Measurements from ENCODE around the gene SCO2. TPM values are rescaled to one million over a fixed set of nuclear protein-coding genes. Genes with fewer than 3 reads are reported as not detected.
A peak's percentile ranks its signal among the peaks of the same experiment; 100 is the strongest.

The SCO2 gene
- total and polyA plus RNA-seq, 9 of the 15 experiments (the other 6 are each of a cell fraction or from before 2014, with no cell fraction given): 0.34 to 4.0 (median 1.1) TPM; not detected in 3

DNA sequence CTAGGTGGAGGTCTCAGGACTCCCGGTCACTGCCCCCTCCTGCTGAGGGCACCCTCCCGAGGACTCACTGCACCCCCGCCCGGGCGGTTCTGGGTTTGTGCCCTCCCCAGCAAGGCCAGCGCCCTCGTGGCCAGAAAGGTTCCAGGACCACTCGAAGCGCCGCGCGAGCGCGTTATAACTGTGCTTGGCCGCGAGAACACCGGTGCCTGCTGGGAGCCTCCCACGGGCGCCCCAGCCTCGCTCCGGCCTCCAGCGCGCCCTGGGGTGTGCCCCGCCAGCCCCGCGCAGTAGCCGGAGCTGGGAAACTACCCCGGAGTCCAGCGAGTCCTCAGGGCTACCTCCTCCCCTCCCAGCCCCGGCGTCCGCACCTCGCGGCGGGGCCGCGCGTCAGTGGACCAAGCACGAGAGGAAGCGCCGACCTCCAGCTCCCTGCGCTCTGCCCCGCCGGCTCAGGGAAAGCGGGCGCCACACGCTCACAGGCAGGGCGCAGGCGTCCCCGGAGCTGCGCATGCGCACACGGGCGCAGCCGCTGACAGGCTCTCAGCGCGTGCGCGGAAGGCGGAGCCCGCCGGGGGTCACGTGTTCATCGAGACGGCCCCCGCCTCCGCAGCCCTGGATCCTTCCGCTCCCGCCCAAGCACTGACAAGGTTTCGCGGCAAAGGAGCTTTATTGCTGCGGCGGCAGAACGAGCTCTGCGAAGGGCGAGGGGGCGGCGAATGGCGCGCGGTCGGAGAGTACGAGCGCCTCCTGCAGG, at the start of gene SCO2 (continued):
- TF ChIP-seq ARHGAP35 (IDR thresholded peaks at IDR 0.05; ENCODE audit: partially characterized antibody) (no peak), PRMT5 (CRISPR knock-in tag; IDR thresholded peaks at IDR 0.05) (0 out of 2 replicates have a peak, but pooled peaks have one; percentile 34), SAFB (IDR thresholded peaks at IDR 0.05; ENCODE audit: borderline replicate concordance, low read depth, low read length) (peak; percentile 64), CBFB (CRISPR knock-in tag; IDR thresholded peaks at IDR 0.05) (no peak), NELFE (IDR thresholded peaks at IDR 0.05; ENCODE audit: insufficient read depth, insufficient read length) (no peak), C11orf30 (IDR thresholded peaks at IDR 0.05; ENCODE audit: low read depth) (peak; percentile 55; the same call in 1 of the 2 replicates), U2AF1 (optimal IDR thresholded peaks at IDR 0.05; ENCODE audit: low read depth, low read length) (no peak)
- TF ChIP-seq, protein P1, sequence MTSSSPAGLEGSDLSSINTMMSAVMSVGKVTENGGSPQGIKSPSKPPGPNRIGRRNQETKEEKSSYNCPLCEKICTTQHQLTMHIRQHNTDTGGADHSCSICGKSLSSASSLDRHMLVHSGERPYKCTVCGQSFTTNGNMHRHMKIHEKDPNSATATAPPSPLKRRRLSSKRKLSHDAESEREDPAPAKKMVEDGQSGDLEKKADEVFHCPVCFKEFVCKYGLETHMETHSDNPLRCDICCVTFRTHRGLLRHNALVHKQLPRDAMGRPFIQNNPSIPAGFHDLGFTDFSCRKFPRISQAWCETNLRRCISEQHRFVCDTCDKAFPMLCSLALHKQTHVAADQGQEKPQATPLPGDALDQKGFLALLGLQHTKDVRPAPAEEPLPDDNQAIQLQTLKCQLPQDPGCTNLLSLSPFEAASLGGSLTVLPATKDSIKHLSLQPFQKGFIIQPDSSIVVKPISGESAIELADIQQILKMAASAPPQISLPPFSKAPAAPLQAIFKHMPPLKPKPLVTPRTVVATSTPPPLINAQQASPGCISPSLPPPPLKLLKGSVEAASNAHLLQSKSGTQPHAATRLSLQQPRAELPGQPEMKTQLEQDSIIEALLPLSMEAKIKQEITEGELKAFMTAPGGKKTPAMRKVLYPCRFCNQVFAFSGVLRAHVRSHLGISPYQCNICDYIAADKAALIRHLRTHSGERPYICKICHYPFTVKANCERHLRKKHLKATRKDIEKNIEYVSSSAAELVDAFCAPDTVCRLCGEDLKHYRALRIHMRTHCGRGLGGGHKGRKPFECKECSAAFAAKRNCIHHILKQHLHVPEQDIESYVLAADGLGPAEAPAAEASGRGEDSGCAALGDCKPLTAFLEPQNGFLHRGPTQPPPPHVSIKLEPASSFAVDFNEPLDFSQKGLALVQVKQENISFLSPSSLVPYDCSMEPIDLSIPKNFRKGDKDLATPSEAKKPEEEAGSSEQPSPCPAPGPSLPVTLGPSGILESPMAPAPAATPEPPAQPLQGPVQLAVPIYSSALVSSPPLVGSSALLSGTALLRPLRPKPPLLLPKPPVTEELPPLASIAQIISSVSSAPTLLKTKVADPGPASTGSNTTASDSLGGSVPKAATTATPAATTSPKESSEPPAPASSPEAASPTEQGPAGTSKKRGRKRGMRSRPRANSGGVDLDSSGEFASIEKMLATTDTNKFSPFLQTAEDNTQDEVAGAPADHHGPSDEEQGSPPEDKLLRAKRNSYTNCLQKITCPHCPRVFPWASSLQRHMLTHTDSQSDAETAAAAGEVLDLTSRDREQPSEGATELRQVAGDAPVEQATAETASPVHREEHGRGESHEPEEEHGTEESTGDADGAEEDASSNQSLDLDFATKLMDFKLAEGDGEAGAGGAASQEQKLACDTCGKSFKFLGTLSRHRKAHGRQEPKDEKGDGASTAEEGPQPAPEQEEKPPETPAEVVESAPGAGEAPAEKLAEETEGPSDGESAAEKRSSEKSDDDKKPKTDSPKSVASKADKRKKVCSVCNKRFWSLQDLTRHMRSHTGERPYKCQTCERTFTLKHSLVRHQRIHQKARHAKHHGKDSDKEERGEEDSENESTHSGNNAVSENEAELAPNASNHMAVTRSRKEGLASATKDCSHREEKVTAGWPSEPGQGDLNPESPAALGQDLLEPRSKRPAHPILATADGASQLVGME (CRISPR knock-in tag; IDR thresholded peaks at IDR 0.05): no peak
- TF ChIP-seq, protein P2, sequence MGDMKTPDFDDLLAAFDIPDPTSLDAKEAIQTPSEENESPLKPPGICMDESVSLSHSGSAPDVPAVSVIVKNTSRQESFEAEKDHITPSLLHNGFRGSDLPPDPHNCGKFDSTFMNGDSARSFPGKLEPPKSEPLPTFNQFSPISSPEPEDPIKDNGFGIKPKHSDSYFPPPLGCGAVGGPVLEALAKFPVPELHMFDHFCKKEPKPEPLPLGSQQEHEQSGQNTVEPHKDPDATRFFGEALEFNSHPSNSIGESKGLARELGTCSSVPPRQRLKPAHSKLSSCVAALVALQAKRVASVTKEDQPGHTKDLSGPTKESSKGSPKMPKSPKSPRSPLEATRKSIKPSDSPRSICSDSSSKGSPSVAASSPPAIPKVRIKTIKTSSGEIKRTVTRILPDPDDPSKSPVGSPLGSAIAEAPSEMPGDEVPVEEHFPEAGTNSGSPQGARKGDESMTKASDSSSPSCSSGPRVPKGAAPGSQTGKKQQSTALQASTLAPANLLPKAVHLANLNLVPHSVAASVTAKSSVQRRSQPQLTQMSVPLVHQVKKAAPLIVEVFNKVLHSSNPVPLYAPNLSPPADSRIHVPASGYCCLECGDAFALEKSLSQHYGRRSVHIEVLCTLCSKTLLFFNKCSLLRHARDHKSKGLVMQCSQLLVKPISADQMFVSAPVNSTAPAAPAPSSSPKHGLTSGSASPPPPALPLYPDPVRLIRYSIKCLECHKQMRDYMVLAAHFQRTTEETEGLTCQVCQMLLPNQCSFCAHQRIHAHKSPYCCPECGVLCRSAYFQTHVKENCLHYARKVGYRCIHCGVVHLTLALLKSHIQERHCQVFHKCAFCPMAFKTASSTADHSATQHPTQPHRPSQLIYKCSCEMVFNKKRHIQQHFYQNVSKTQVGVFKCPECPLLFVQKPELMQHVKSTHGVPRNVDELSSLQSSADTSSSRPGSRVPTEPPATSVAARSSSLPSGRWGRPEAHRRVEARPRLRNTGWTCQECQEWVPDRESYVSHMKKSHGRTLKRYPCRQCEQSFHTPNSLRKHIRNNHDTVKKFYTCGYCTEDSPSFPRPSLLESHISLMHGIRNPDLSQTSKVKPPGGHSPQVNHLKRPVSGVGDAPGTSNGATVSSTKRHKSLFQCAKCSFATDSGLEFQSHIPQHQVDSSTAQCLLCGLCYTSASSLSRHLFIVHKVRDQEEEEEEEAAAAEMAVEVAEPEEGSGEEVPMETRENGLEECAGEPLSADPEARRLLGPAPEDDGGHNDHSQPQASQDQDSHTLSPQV (IDR thresholded peaks at IDR 0.05): peak; percentile 70
- TF ChIP-seq, protein P3, sequence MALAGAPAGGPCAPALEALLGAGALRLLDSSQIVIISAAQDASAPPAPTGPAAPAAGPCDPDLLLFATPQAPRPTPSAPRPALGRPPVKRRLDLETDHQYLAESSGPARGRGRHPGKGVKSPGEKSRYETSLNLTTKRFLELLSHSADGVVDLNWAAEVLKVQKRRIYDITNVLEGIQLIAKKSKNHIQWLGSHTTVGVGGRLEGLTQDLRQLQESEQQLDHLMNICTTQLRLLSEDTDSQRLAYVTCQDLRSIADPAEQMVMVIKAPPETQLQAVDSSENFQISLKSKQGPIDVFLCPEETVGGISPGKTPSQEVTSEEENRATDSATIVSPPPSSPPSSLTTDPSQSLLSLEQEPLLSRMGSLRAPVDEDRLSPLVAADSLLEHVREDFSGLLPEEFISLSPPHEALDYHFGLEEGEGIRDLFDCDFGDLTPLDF (CRISPR knock-in tag; IDR thresholded peaks at IDR 0.05): peak; percentile 83; the same call in 1 of the 2 replicates
- TF ChIP-seq, protein P4, sequence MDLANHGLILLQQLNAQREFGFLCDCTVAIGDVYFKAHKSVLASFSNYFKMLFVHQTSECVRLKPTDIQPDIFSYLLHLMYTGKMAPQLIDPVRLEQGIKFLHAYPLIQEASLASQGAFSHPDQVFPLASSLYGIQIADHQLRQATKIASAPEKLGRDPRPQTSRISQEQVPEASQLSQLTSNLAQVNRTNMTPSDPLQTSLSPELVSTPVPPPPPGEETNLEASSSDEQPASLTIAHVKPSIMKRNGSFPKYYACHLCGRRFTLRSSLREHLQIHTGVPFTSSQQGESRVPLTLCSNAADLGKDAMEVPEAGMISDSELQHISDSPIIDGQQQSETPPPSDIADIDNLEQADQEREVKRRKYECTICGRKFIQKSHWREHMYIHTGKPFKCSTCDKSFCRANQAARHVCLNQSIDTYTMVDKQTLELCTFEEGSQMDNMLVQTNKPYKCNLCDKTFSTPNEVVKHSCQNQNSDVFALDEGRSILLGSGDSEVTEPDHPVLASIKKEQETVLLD (IDR thresholded peaks at IDR 0.05): peak; percentile 97
- TF ChIP-seq, protein P5, sequence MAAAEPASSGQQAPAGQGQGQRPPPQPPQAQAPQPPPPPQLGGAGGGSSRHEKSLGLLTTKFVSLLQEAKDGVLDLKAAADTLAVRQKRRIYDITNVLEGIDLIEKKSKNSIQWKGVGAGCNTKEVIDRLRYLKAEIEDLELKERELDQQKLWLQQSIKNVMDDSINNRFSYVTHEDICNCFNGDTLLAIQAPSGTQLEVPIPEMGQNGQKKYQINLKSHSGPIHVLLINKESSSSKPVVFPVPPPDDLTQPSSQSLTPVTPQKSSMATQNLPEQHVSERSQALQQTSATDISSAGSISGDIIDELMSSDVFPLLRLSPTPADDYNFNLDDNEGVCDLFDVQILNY (CRISPR knock-in tag; IDR thresholded peaks at IDR 0.05): no peak; the same call in 1 of the 2 replicates
